Measurements from ENCODE around the gene TMEM132A. TPM values are rescaled to one million over a fixed set of nuclear protein-coding genes. Genes with fewer than 3 reads are reported as not detected.

TMEM132A gene
- total RNA-seq, 1 experiment from 2014 or later, result 154 TPM

DNA sequence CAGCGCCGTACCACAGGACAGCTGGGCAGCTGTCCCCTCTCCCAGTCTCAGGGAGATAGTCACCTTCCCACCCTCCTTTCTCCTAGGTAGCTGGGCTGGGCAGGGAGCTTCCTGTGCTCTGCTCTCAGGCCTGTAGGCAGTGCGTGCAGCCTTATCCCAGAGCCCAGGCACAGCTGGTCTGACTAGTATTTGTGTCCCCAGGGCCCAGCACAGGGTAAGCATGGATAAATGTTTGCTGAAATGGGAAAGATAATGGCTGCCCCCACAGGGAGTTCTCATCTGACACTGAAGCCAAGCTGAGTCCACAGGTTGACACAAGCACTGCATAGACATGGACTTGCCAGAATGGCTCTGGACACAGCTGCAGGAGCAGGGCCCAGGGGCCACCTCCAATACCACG is 18.0 kb downstream of the TMEM132A start:
- BruUV-seq (replicated peaks), result no TSS peak
- no peak for DNase-seq (ENCODE audit: low read depth, low spot score)
- no peak for ATAC-seq
- no peaks in the 10 kb centered on the region for H3K4me1 ChIP-seq (ENCODE audit: control insufficient read depth, insufficient read depth, low read length)
- POLR2A ChIA-PET, result no interaction called here
- H3K4me3 ChIP-seq (ENCODE audit: low read depth in 2 of 2, low read length in 2 of 2), result no peak overlapping the region
- no peaks in the 10 kb centered on the region for H3K36me3 ChIP-seq (ENCODE audit: control insufficient read depth, insufficient read depth, low read length)
- in situ Hi-C loops (cut with HindIII; ENCODE audit: low pct_unique_long_range_greater_than_20kb, low sequenced_read_pairs) (no loop called here), intact Hi-C loops (cut with micrococcal nuclease; ENCODE audit: unreplicated experiment) (no loop called here)
- no peaks in the 10 kb centered on the region for H3K9me3 ChIP-seq (ENCODE audit: control insufficient read depth, insufficient read depth, low read depth, low read length)
- H3K27ac ChIP-seq (ENCODE audit: low read length), result no peak overlapping the region
- no peak for TF ChIP-seq TCF7L2 (IDR thresholded peaks at IDR 0.05; ENCODE audit: low read depth, low read length)
- TF ChIP-seq SIN3A (IDR thresholded peaks at IDR 0.05; ENCODE audit: borderline replicate concordance, insufficient read depth, low read depth, low read length), result no peak
- TF ChIP-seq, protein P1, sequence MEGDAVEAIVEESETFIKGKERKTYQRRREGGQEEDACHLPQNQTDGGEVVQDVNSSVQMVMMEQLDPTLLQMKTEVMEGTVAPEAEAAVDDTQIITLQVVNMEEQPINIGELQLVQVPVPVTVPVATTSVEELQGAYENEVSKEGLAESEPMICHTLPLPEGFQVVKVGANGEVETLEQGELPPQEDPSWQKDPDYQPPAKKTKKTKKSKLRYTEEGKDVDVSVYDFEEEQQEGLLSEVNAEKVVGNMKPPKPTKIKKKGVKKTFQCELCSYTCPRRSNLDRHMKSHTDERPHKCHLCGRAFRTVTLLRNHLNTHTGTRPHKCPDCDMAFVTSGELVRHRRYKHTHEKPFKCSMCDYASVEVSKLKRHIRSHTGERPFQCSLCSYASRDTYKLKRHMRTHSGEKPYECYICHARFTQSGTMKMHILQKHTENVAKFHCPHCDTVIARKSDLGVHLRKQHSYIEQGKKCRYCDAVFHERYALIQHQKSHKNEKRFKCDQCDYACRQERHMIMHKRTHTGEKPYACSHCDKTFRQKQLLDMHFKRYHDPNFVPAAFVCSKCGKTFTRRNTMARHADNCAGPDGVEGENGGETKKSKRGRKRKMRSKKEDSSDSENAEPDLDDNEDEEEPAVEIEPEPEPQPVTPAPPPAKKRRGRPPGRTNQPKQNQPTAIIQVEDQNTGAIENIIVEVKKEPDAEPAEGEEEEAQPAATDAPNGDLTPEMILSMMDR (IDR thresholded peaks at IDR 0.05), result no peak
- TF ChIP-seq POLR2AphosphoS5 (IDR thresholded peaks at IDR 0.05; ENCODE audit: low read depth, low read length), result no peak
- TF ChIP-seq, protein P2, sequence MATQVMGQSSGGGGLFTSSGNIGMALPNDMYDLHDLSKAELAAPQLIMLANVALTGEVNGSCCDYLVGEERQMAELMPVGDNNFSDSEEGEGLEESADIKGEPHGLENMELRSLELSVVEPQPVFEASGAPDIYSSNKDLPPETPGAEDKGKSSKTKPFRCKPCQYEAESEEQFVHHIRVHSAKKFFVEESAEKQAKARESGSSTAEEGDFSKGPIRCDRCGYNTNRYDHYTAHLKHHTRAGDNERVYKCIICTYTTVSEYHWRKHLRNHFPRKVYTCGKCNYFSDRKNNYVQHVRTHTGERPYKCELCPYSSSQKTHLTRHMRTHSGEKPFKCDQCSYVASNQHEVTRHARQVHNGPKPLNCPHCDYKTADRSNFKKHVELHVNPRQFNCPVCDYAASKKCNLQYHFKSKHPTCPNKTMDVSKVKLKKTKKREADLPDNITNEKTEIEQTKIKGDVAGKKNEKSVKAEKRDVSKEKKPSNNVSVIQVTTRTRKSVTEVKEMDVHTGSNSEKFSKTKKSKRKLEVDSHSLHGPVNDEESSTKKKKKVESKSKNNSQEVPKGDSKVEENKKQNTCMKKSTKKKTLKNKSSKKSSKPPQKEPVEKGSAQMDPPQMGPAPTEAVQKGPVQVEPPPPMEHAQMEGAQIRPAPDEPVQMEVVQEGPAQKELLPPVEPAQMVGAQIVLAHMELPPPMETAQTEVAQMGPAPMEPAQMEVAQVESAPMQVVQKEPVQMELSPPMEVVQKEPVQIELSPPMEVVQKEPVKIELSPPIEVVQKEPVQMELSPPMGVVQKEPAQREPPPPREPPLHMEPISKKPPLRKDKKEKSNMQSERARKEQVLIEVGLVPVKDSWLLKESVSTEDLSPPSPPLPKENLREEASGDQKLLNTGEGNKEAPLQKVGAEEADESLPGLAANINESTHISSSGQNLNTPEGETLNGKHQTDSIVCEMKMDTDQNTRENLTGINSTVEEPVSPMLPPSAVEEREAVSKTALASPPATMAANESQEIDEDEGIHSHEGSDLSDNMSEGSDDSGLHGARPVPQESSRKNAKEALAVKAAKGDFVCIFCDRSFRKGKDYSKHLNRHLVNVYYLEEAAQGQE (IDR thresholded peaks at IDR 0.05; ENCODE audit: insufficient read depth in 1 of 2, low read depth in 2 of 2, low read length in 1 of 2), result no peak
- CTCF ChIA-PET, result interaction anchor here (0.6 to 0.7 kb wide), 2 partner anchors 11 to 35 kb away, joined by 3 read pairs; no protein-coding TSS in a partner anchor
- no peaks in the 10 kb centered on the region for H3K27me3 ChIP-seq (ENCODE audit: control insufficient read depth, insufficient read depth, low read length)

DNA sequence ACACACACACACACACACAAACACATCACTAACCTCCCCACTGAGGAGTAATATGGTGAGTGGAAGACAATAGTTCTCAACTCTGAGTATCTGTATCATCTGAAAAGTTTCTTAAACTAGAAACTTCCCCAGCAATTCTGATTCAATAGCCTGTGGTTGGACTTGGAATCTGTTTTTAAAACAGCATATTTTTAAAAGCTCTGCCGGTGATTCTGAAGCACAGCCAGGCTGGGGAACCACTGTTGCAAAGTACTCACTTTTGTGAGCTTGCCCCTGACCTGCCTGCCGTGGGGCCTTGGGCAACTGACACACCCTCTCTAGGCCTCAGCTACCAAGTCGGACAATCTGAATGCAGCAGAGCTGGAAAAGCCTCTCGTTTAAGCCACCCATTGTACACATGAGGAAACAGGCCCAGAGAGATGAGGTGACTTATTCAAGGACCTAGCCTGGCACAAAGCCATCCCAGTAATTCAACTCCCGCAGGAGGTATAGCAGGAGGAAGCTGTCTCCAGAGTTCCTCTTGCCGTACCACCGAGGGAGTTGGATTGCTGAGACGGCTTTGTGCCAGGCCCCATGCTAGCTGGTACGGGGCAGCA is 18.8 kb downstream of the TMEM132A start:
- intact Hi-C loops (cut with micrococcal nuclease; ENCODE audit: unreplicated experiment), result no loop called here
- CTCF ChIA-PET, result interaction anchor here (0.6 to 0.7 kb wide), 2 partner anchors 12 to 34 kb away, joined by 3 read pairs; no protein-coding TSS in a partner anchor

More for the DNA sequence above, 18.8 kb downstream of the TMEM132A start:
- TF ChIP-seq POLR2AphosphoS5 (IDR thresholded peaks at IDR 0.05; ENCODE audit: low read depth, low read length) (no peak), TCF7L2 (IDR thresholded peaks at IDR 0.05; ENCODE audit: low read depth, low read length) (no peak), SIN3A (IDR thresholded peaks at IDR 0.05; ENCODE audit: borderline replicate concordance, insufficient read depth, low read depth, low read length) (no peak)
- TF ChIP-seq, protein P1 (IDR thresholded peaks at IDR 0.05), result no peak
- TF ChIP-seq, protein P2 (IDR thresholded peaks at IDR 0.05; ENCODE audit: insufficient read depth in 1 of 2, low read depth in 2 of 2, low read length in 1 of 2), result no peak
- Histone ChIP-seq H3K9me3 (ENCODE audit: control insufficient read depth, insufficient read depth, low read depth, low read length) (no peaks in the 10 kb centered on the region), H3K27ac (ENCODE audit: low read length) (no peak overlapping the region), H3K4me3 (ENCODE audit: low read depth in 2 of 2, low read length in 2 of 2) (no peak overlapping the region), H3K4me1 (ENCODE audit: control insufficient read depth, insufficient read depth, low read length) (no peaks in the 10 kb centered on the region), H3K36me3 (ENCODE audit: control insufficient read depth, insufficient read depth, low read length) (no peaks in the 10 kb centered on the region), H3K27me3 (ENCODE audit: control insufficient read depth, insufficient read depth, low read length) (no peaks in the 10 kb centered on the region)
- ATAC-seq (no peak), DNase-seq (ENCODE audit: low read depth, low spot score) (no peak)
- POLR2A ChIA-PET, result no interaction called here
- no TSS peak for BruUV-seq (replicated peaks)
- in situ Hi-C loops (cut with HindIII; ENCODE audit: low pct_unique_long_range_greater_than_20kb, low sequenced_read_pairs), result no loop called here

Data from Panc1 (cell line).